HUES6 (cell line): ENCODE measurements around the gene CBY2.
"Not testable (repeated sequence)": the region's sequence is repeated elsewhere in the genome, so short reads cannot be mapped to it uniquely, and the experiment has no call there.

Experiments used
- H3K27ac ChIP-seq: 2 replicates; pipeline ENCODE4 v1.7.0; 2013; ENCODE audit warnings: low read depth, mild to moderate bottlenecking, low read length, inconsistent platforms
- H3K27me3 ChIP-seq: 2 replicates; pipeline ENCODE4 v1.6.1; 2013; ENCODE audit warnings: low read length; ENCODE audit not compliant: control insufficient read depth, insufficient read depth
- H3K36me3 ChIP-seq: 2 replicates; pipeline ENCODE4 v1.6.1; 2013; ENCODE audit warnings: low read length; ENCODE audit not compliant: control insufficient read depth, insufficient read depth
- H3K4me1 ChIP-seq: 2 replicates; pipeline ENCODE4 v1.6.1; 2013; ENCODE audit warnings: low read length; ENCODE audit not compliant: control insufficient read depth, insufficient read depth
- H3K4me3 ChIP-seq: 2 replicates; pipeline ENCODE4 v1.5.1; 2013; ENCODE audit warnings: low read depth, low read length
- H3K9ac ChIP-seq: one replicate; pipeline ENCODE4 v1.6.1; 2013; ENCODE audit warnings: mild to moderate bottlenecking, low read length
- H3K9me3 ChIP-seq: 2 replicates; pipeline ENCODE4 v1.6.1; 2013; ENCODE audit warnings: low read depth, low read length; ENCODE audit not compliant: control insufficient read depth, insufficient read depth

CBY2 gene

DNA sequence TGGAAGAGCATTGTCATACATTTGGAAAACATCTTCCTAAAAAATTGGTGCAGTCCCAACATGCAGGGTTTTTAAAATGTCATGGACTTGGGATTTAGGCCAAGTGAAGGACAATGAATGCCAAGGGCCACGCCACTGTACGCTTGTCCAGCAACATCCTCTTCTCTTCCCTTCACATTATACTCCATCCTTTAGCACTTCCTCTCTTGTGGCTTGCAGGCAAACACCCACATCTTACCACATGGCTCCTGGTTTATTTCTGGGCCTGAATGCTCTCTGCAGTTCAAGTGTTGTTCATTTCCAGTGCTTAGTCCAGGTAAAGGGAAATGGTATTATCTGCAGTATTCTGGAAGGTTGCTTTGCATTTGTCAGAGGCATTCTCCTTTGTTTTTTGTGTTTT, 45.0 kb downstream of the CBY2 start:
- no peaks in the 10 kb centered on the region for H3K4me1 ChIP-seq
- no peaks in the 10 kb centered on the region for H3K27me3 ChIP-seq
- H3K9ac ChIP-seq, result no peak overlapping the region
- no peak overlapping the region for H3K4me3 ChIP-seq
- H3K27ac ChIP-seq, result no peak overlapping the region
- no peaks in the 10 kb centered on the region for H3K9me3 ChIP-seq
- no peaks in the 10 kb centered on the region for H3K36me3 ChIP-seq

DNA sequence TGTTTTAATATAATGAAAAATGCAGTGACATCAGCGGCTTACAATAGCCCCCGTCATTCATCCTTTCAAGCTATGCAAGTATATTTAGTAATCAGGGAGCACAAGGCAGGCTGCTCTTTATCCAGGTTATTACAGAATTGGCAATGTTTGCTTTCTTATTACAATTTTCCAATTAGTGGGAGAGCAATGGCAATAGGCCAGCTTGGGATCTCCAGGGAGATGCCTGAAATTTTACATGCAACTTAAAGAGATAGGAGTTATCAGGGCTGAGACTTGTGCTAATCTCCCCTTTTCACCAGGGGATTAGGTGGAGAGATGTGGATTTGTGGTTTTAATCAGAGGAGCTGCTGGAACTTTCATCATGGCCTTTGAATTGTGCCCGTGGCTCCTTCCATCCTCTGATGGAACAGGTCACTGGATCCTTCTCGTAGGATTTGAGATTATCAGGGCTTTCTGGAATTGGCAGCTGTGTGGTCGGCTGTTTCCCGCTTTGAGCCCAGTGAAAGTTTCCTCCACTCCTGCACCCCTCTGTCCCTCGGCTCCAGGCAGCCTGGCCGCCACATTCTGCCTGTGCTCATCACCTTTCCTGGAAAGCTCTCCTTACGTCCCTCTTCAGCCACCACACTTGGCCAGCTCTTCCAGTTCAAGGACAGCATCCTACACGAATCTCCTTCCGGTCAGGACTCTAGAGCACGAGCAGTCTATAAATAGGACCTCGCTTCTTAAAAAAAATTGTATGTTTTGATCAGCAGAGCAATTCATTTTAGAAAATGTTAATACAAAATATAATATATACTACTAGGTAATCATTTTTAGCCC, 47.0 kb downstream of the CBY2 start:
- Histone ChIP-seq H3K4me1 (no peaks in the 10 kb centered on the region), H3K27ac (no peak overlapping the region), H3K4me3 (no peak overlapping the region), H3K36me3 (no peaks in the 10 kb centered on the region), H3K9me3 (no peaks in the 10 kb centered on the region), H3K9ac (no peak overlapping the region), H3K27me3 (no peaks in the 10 kb centered on the region)

DNA sequence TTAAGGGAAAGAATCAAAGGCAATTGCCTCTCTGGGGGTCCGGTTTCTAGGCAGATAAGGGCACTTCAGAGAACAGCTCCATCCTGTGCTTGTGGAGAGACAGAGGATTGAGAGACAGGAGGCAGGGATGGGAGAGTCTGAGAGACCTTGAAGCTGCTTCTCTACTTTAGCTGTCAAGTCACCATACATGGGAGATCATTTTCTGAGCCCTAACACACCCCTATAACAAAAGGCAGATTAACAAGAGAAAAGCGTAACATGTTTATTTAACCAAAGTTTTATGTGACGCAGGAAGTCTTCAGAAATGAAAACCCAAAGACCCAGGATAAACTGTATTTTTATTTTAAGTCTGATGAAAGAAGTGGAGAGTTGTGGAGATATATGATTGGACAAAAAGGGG, 48.4 kb downstream of the CBY2 start:
- no peaks in the 10 kb centered on the region for H3K36me3 ChIP-seq
- no peak overlapping the region for H3K9ac ChIP-seq
- H3K9me3 ChIP-seq, result 0 out of 2 replicates have a peak, but pooled peaks cover 3% of the 10 kb centered on the region
- H3K27me3 ChIP-seq, result no peaks in the 10 kb centered on the region
- H3K4me3 ChIP-seq, result no peak overlapping the region
- H3K27ac ChIP-seq, result no peak overlapping the region
- no peaks in the 10 kb centered on the region for H3K4me1 ChIP-seq

DNA sequence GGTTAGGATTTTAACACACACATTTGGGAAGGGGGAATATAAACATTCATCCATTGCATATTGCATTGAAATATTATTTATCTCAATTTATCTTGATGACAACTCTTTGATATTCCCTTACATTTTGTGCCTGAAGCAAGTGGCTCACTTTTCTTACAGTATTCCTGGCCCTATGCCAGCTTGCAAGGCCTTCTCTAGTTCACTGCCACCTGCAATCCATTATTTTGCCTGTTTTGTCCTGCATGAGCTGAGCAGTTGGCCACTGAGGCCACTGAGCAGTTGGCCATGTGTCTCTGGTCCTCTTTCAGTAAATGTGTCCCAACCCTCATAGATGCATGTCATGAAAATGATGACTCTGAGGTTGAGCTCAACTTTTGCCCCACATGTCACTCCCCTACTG, 49.8 kb downstream of the CBY2 start:
- no peak overlapping the region for H3K27ac ChIP-seq
- H3K9ac ChIP-seq, result no peak overlapping the region
- no peaks in the 10 kb centered on the region for H3K27me3 ChIP-seq
- no peaks in the 10 kb centered on the region for H3K4me1 ChIP-seq
- H3K36me3 ChIP-seq, result no peaks in the 10 kb centered on the region
- no peak overlapping the region for H3K4me3 ChIP-seq
- 0 out of 2 replicates have a peak, but pooled peaks cover 5% of the 10 kb centered on the region for H3K9me3 ChIP-seq

DNA sequence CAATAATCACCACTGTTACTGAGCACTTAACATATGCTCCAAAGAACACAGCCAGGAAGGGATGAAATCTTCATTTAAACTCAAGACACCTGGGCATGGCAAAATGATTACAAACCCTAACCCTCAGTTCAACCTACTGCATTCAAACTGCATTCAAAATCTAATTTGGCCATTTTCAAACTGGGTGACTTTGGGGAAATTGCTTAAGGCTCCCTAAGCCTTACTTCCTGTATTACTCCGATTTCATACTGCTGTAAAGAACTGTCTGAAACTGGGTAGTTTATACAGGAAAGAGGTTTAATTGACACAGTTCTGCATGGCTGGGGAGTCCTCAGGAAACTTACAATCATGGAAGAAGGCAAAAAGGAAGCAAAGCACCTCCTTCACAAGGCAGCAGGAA, 50.4 kb downstream of the CBY2 start:
- H3K27me3 ChIP-seq, result no peaks in the 10 kb centered on the region
- H3K36me3 ChIP-seq, result no peaks in the 10 kb centered on the region
- no peak overlapping the region for H3K4me3 ChIP-seq
- no peaks in the 10 kb centered on the region for H3K4me1 ChIP-seq
- peaks cover 7% of the 10 kb centered on the region; the same call in 1 of the 2 replicates for H3K9me3 ChIP-seq
- H3K9ac ChIP-seq, result no peak overlapping the region
- H3K27ac ChIP-seq, result no peak overlapping the region

DNA sequence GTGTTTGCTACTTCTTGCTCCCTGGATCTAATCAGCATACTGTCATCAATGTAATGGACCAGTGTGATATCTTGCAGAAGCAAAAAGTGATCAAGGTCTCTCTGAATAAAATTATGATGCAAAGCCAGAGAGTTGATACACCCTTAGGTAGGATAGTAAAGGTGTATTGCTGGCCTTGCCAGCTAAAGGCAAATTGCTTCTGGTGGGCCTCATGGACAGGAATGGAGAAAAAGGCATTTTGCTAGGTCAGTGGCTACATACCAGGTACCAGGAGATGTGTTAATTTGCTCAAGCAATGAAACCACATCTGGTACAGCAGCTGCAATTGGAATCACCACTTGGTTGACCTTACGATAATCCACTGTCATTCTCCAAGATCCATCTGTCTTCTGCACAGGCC, 54.4 kb downstream of the CBY2 start:
- H3K4me1 ChIP-seq, H3K27ac ChIP-seq, H3K27me3 ChIP-seq, H3K4me3 ChIP-seq, H3K36me3 ChIP-seq, H3K9ac ChIP-seq: not testable (repeated sequence)
- peaks cover 18% of the 10 kb centered on the region for H3K9me3 ChIP-seq

DNA sequence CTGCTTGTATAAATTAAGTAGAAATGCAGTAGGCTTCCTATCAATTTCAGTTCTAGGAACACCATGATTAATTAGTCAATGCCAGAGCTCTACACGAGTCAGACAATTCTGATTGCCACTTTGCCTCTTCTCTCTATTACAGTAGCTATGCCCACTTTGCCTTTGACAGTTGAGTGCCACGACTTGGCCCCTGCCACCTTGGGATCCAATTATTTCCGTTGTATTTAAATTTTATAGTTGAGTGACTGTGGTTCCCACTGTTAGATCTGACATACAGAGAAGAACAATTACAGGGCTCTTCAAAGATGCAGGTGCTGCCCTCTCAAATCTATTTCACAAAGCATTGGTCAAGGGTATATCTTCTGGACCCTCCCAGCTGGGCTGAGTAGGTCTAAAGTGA, 55.5 kb downstream of the CBY2 start:
- peaks cover 18% of the 10 kb centered on the region for H3K9me3 ChIP-seq

DNA sequence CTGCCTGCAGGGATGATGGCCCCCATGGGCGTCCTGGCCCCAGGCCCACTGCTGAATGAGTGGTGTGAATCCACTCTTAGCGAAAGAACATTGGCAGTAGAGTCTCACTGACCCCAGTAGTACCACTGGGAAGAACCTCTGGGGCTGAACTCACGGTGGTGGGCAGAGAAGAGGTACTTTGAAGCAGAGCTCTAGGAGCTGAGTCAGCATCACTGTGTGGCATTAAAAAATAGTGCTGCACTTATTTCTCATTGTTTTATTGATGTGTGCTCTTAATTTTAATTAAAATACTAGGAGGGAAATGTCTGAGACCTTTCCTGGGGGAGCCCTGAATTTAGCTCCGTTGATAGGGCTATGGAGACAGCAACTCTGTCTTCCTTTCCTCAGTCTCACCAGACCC, 61.3 kb downstream of the CBY2 start:
- Histone ChIP-seq H3K36me3 (no peaks in the 10 kb centered on the region), H3K27me3 (no peaks in the 10 kb centered on the region), H3K27ac (no peak overlapping the region), H3K9ac (no peak overlapping the region), H3K9me3 (peaks cover 4% of the 10 kb centered on the region; the same call in 1 of the 2 replicates), H3K4me3 (no peak overlapping the region), H3K4me1 (peaks cover 8% of the 10 kb centered on the region)

More for the DNA sequence above, 55.5 kb downstream of the CBY2 start:
- not testable (repeated sequence) for H3K27me3 ChIP-seq, H3K27ac ChIP-seq, H3K9ac ChIP-seq, H3K4me1 ChIP-seq, H3K36me3 ChIP-seq, H3K4me3 ChIP-seq
